A549 (cell line): ENCODE measurements around the gene OMP. TPM values are rescaled to one million over a fixed set of nuclear protein-coding genes. Genes with fewer than 3 reads are reported as not detected.

ENCODE experiments used
- ATAC-seq, 2 experiments: fragments of 200-7000 bp in 1 of 2; fragments of >200 bp in 1 of 2; cut with Nextera tagmentation in 1 of 2; cut with Tn5 transposase in 1 of 2; 3 replicates each; pipeline versions ENCODE4 v1.8.0 to v1.9.1; 2018 to 2020; ENCODE audit warnings: mild to moderate bottlenecking in 1 of 2, moderate library complexity in 1 of 2
- CTCF ChIA-PET: fragments of 300-600 bp; sonication (Branson Sonifier 250); formaldehyde crosslinking; extraction: SDS; loops from one replicate; lab custom pipeline; 2021; ENCODE audit warnings: antibody characterized with exemption, inconsistent platforms; lab: Yijun Ruan, JAX
- POLR2A ChIA-PET: fragments of 350-600 bp; formaldehyde crosslinking; extraction: SDS; loops from one replicate; lab custom pipeline; 2021; ENCODE audit warnings: antibody characterized with exemption, inconsistent platforms; lab: Yijun Ruan, JAX
- DNase-seq, 2 experiments: peaks; one replicate each; pipeline versions ENCODE4 v3.0.0 to v3.0.0-alpha.2; 2011 to 2016; ENCODE audit warnings: low read depth in 1 of 2, low spot score in 1 of 2
- FAIRE-seq: peaks from 2 replicates; lab custom pipeline; 2011; peaks lifted over from hg19 to GRCh38; lab: Jason Lieb, UNC
- H3K27ac ChIP-seq, 2 experiments: fragments of >200 bp; sonication (Bioruptor Twin); formaldehyde crosslinking; 3 replicates each; pipeline ENCODE4 v1.5.1; 2016 to 2017
- H3K4me1 ChIP-seq: fragments of >200 bp; sonication (Bioruptor Twin); formaldehyde crosslinking; 3 replicates; pipeline ENCODE4 v1.6.1; 2016
- H3K4me2 ChIP-seq: fragments of >200 bp; sonication (Bioruptor Twin); formaldehyde crosslinking; 3 replicates; pipeline ENCODE4 v1.6.1; 2016
- H3K4me3 ChIP-seq: fragments of >200 bp; sonication (Bioruptor Twin); formaldehyde crosslinking; 3 replicates; pipeline ENCODE4 v1.5.1; 2016
- H3K9me3 ChIP-seq: fragments of >200 bp; sonication (Bioruptor Twin); formaldehyde crosslinking; 3 replicates; pipeline ENCODE4 v1.6.1; 2016
- CBX2 ChIP-seq: fragments of 200-600 bp; sonication (generic); IDR thresholded peaks from 2 replicates; pipeline ENCODE4 v1.6.1; 2016; ENCODE audit warnings: low read depth, mild to moderate bottlenecking, borderline replicate concordance
- CBX8 ChIP-seq: fragments of 200-600 bp; sonication (generic); IDR thresholded peaks from 2 replicates; pipeline ENCODE4 v1.6.1; 2016
- CEBPB ChIP-seq, 2 experiments: fragments of >200 bp in 1 of 2; sonication (Bioruptor Twin) in 1 of 2; formaldehyde crosslinking in 1 of 2; IDR thresholded peaks; 2 replicates each; pipeline ENCODE4 v1.6.1; 2012 to 2016
- EP300 ChIP-seq, 2 experiments: fragments of >200 bp; sonication (Bioruptor Twin); formaldehyde crosslinking; IDR thresholded peaks; 2 replicates in 1 of 2; 3 replicates in 1 of 2; pipeline ENCODE4 v1.6.1; 2016 to 2017
- FOSL2 ChIP-seq, 2 experiments: fragments of 450-650 bp in 1 of 2; fragments of >200 bp in 1 of 2; sonication (Bioruptor Twin) in 1 of 2; formaldehyde crosslinking; IDR thresholded peaks; 2 replicates each; pipeline versions ENCODE4 v1.5.0 to v1.6.1; 2016 to 2020; ENCODE audit warnings: mild to moderate bottlenecking in 1 of 2, moderate library complexity in 1 of 2
- GATA3 ChIP-seq: IDR thresholded peaks from 2 replicates; pipeline ENCODE4 v1.6.1; 2012; ENCODE audit warnings: borderline replicate concordance
- HOXA7 ChIP-seq: fragments of 250-450 bp; sonication (Bioruptor Pico); IDR thresholded peaks from 2 replicates; pipeline ENCODE4 v1.5.0; 2020; ENCODE audit warnings: mild to moderate bottlenecking, moderate library complexity
- HOXB13 ChIP-seq: fragments of 250-450 bp; sonication (Bioruptor Pico); IDR thresholded peaks from 2 replicates; pipeline ENCODE4 v1.5.0; 2020; ENCODE audit warnings: low read depth, mild to moderate bottlenecking, moderate library complexity
- JUN ChIP-seq, 2 experiments: fragments of >200 bp; sonication (Bioruptor Twin); formaldehyde crosslinking; IDR thresholded peaks; 2 replicates in 1 of 2; 3 replicates in 1 of 2; pipeline ENCODE4 v1.6.1; 2016 to 2017
- MAFK ChIP-seq: fragments of 450-650 bp; IDR thresholded peaks from 2 replicates; pipeline ENCODE4 v1.6.1; 2014; ENCODE audit not compliant: partially characterized antibody
- MAZ ChIP-seq: fragments of 150-350 bp; IDR thresholded peaks from 2 replicates; pipeline ENCODE4 v1.6.1; 2014; ENCODE audit warnings: antibody characterized with exemption, low read depth, low read length, borderline replicate concordance
- NFE2L2 ChIP-seq: fragments of 150-350 bp; conservative IDR thresholded peaks from 2 replicates; pipeline ENCODE4 v1.6.1; 2014; ENCODE audit warnings: low read length
- NPAS2 ChIP-seq: fragments of 250-450 bp; sonication (Bioruptor Pico); IDR thresholded peaks from 2 replicates; pipeline ENCODE4 v1.8.0; 2022; ENCODE audit warnings: mild to moderate bottlenecking, moderate library complexity, borderline replicate concordance
- NR3C1 ChIP-seq: fragments of >200 bp; sonication (Bioruptor Twin); formaldehyde crosslinking; IDR thresholded peaks from 3 replicates; pipeline ENCODE4 v1.6.1; 2017
- POLR2A ChIP-seq: IDR thresholded peaks from 2 replicates; pipeline ENCODE4 v1.6.1; 2012; ENCODE audit warnings: mild to moderate bottlenecking, low read length
- POLR2AphosphoS2 ChIP-seq: conservative IDR thresholded peaks from 2 replicates; pipeline ENCODE4 v1.6.1; 2012; ENCODE audit warnings: low read length, improper control_type of control experiment, inconsistent platforms
- RAD21 ChIP-seq, 2 experiments: fragments of >200 bp in 1 of 2; sonication (Bioruptor Twin) in 1 of 2; formaldehyde crosslinking in 1 of 2; IDR thresholded peaks in 1 of 2; conservative IDR thresholded peaks in 1 of 2; 2 replicates in 1 of 2; 3 replicates in 1 of 2; pipeline ENCODE4 v1.6.1; 2012 to 2018; ENCODE audit warnings: inconsistent platforms in 1 of 2
- RFX5 ChIP-seq: fragments of 450-650 bp; IDR thresholded peaks from 2 replicates; pipeline ENCODE4 v1.7.1; 2014; ENCODE audit warnings: antibody characterized with exemption, mild to moderate bottlenecking, moderate library complexity
- RNF2 ChIP-seq: fragments of 200-600 bp; sonication (generic); IDR thresholded peaks from 2 replicates; pipeline ENCODE4 v1.6.1; 2016; ENCODE audit warnings: low read depth, mild to moderate bottlenecking, antibody characterized with exemption, moderate library complexity, borderline replicate concordance
- ZC3H11A ChIP-seq: fragments of 450-650 bp; IDR thresholded peaks from 2 replicates; pipeline ENCODE4 v1.6.1; 2014; ENCODE audit warnings: antibody characterized with exemption, mild to moderate bottlenecking
- ZNF302 ChIP-seq: fragments of 250-450 bp; sonication (Bioruptor Pico); IDR thresholded peaks from 2 replicates; pipeline ENCODE4 v1.9.0; 2021; ENCODE audit warnings: inconsistent platforms, mild to moderate bottlenecking, moderate library complexity
- WGBS: methylation state at CpG from one replicate; pipeline ENCODE4 v1.1.6; 2017; ENCODE audit errors: missing lambda C conversion rate; 5-methylcytosine and 5-hydroxymethylcytosine counted together
- polyA plus RNA-seq, 4 experiments: library from polyadenylated mRNA; depleted of rRNA in 3 of 4; stranded (reverse); fragments of >200 nt; fragmentation: RNase III in 1 of 4; extraction: RNeasy Plus Mini Kit Qiagen cat#74134 plus additional on column Dnase treatment in 1 of 4; gene quantifications; 2 replicates in 3 of 4; 3 replicates in 1 of 4; pipeline ENCODE4 v1.2.3, GENCODE V29; 2011 to 2017
- TF ChIP-seq, protein P1 (sequence below): fragments of 150-350 bp; IDR thresholded peaks from 2 replicates; pipeline ENCODE4 v1.6.1; 2014; ENCODE audit warnings: low read depth, mild to moderate bottlenecking, low read length
- TF ChIP-seq, protein P2 (sequence below): fragments of 250-450 bp; sonication (Bioruptor Pico); IDR thresholded peaks from 2 replicates; pipeline ENCODE4 v1.5.0; 2020; ENCODE audit warnings: low read depth, mild to moderate bottlenecking, moderate library complexity
- TF ChIP-seq, protein P3 (sequence below): IDR thresholded peaks from 2 replicates; pipeline ENCODE4 v1.6.1; 2012

OMP gene
- polyA plus RNA-seq, 2 of the 4 experiments (the other 2 are of a cell fraction): not detected

DNA sequence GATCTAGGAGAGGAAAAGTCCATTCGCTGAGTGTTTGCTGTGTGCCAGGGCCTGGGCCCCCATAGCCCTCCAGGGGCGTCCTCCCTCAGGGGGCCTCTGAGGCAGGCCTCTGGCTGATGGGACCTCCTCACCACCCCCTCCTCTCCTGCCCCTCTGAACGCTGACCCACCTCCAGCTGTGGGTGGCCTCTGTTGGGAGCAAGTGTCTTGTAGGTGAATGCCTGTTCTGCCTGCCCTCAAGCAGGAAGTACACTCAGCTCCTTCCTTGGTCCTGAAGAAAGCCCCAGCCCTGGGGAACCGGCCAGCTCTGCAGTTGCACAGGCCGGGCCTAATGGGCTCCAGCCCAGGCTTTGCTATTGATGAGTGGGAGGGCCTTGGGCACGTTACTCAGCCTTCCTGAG lies 28.9 kb downstream of the OMP start (continued):
- no peak for TF ChIP-seq JUN (IDR thresholded peaks at IDR 0.05)

DNA sequence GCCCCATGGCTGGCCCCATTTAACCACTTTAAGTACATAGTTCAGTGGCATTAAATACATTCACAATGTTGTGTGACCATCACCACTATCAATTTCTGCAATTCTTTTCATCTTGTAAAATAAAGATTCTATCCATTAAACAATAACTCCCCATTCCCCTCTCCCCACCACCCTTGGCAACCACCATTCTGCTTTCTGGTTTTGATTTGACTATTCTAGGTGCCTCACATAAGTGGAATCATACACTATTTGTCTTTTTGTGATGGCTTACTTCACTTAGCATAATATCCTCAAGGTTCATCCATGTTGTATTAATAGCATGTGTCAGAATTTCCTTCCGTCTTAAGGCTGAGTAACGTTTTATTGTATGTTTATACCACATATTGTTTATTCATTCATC lies 32.4 kb downstream of the OMP start:
- DNase-seq: no peak
- H3K4me3 ChIP-seq: no peak overlapping the region
- no peak overlapping the region for H3K27ac ChIP-seq
- WGBS: 0% methylated on average over 1 of the region's 2 CpGs
- no peaks in the 10 kb centered on the region for H3K9me3 ChIP-seq
- no peak for ATAC-seq
- no peak overlapping the region for H3K4me2 ChIP-seq
- no peak for FAIRE-seq
- ChIA-PET POLR2A (no interaction called here), CTCF (interaction anchor here (1.1 to 2.8 kb wide), 2 partner anchors 8 to 88 kb away, joined by 4 to 32 read pairs; partner anchors contain the start of gene MYO7A)
- H3K4me1 ChIP-seq: no peaks in the 10 kb centered on the region
- TF ChIP-seq, protein P1, sequence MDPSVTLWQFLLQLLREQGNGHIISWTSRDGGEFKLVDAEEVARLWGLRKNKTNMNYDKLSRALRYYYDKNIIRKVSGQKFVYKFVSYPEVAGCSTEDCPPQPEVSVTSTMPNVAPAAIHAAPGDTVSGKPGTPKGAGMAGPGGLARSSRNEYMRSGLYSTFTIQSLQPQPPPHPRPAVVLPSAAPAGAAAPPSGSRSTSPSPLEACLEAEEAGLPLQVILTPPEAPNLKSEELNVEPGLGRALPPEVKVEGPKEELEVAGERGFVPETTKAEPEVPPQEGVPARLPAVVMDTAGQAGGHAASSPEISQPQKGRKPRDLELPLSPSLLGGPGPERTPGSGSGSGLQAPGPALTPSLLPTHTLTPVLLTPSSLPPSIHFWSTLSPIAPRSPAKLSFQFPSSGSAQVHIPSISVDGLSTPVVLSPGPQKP: no peak
- TF ChIP-seq CBX2 (no peak), MAFK (no peak), CEBPB (IDR thresholded peaks at IDR 0.05) (no peak), NR3C1 (no peak), JUN (IDR thresholded peaks at IDR 0.05) (no peak), HOXB13 (CRISPR knock-in tag) (no peak), RFX5 (no peak), NFE2L2 (no peak), POLR2A (no peak), MAZ (no peak), POLR2AphosphoS2 (no peak)
- TF ChIP-seq, protein P2, sequence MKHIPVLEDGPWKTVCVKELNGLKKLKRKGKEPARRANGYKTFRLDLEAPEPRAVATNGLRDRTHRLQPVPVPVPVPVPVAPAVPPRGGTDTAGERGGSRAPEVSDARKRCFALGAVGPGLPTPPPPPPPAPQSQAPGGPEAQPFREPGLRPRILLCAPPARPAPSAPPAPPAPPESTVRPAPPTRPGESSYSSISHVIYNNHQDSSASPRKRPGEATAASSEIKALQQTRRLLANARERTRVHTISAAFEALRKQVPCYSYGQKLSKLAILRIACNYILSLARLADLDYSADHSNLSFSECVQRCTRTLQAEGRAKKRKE (CRISPR knock-in tag): no peak
- TF ChIP-seq, all 56 proteins: peak for 0

DNA sequence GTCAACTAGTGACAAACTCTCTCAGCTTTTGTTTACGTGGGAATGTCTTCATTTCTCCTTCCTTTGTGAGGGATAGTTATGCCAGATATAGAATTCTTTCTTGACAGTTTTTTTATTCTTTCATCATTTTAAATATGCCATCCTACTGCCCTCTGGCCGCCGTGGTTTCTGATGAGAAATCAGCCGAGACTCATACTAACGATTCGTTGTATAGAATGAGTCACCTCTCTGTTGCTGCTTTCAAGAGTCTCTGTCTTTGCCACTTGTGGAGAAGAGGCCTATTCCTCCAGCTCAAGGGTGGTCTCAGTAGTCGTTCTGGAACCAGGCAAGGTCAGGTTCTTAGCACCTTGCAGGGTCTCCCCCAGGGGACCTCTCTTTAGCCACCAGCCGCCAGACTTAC lies 33.4 kb downstream of the OMP start:
- FAIRE-seq (no peak), ATAC-seq (no peak), DNase-seq (no peak)
- 34% methylated on average over 8 of the region's 8 CpGs for WGBS
- POLR2A ChIA-PET: no interaction called here
- no peaks in the 10 kb centered on the region for H3K4me1 ChIP-seq
- no peak overlapping the region for H3K27ac ChIP-seq
- TF ChIP-seq, protein P3, sequence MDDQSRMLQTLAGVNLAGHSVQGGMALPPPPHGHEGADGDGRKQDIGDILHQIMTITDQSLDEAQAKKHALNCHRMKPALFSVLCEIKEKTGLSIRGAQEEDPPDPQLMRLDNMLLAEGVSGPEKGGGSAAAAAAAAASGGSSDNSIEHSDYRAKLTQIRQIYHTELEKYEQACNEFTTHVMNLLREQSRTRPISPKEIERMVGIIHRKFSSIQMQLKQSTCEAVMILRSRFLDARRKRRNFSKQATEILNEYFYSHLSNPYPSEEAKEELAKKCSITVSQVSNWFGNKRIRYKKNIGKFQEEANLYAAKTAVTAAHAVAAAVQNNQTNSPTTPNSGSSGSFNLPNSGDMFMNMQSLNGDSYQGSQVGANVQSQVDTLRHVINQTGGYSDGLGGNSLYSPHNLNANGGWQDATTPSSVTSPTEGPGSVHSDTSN: no peak
- TF ChIP-seq ZC3H11A (no peak), ZNF302 (CRISPR knock-in tag) (no peak), FOSL2 (IDR thresholded peaks at IDR 0.05) (no peak), FOSL2 (CRISPR knock-in tag; IDR thresholded peaks at IDR 0.05) (no peak), MAFK (no peak), NPAS2 (CRISPR knock-in tag) (no peak), CBX8 (no peak), RNF2 (no peak), EP300 (IDR thresholded peaks at IDR 0.05) (no peak), HOXA7 (no peak), GATA3 (no peak), RAD21 (conservative IDR thresholded peaks at IDR 0.05 in 1 of 2, IDR thresholded peaks at IDR 0.05 in 1 of 2) (no peak)
- no peak overlapping the region for H3K4me3 ChIP-seq
- no peak overlapping the region for H3K4me2 ChIP-seq
- CTCF ChIA-PET: interaction anchor here (0.8 to 2.8 kb wide), 8 partner anchors 9 to 413 kb away, joined by 3 to 32 read pairs (median 3); partner anchors contain the start of gene MYO7A
- no peaks in the 10 kb centered on the region for H3K9me3 ChIP-seq
